ENCODE data around the gene LTF.
"Not testable (repeated sequence)": the region's sequence is repeated elsewhere in the genome, so short reads cannot be mapped to it uniquely, and the experiment has no call there.

Gene LTF

GRCh38 chr3:46440531-46441294 is 24.0 kb downstream of the LTF start:
- no peak for DNase-seq (ENCODE audit: low read depth)

DNA sequence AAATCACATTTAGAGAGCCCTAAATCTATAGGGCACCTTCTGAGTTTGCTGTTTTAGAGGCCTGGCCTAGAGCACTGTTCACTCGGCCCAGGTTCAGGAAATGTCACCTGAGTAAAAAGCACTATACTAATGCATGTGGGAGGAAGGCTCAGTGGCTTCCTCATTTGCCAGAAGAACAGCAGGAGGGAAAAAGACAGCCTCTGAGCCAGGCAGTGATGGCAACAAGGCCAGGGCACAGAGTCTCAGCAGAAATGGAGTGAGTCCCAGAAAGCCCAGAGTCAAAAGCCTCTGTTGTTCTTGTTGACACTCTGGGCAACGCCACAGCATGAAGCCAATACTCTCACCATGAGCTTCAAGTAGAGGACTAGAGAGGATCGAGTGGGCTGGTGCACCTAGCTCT is 25.9 kb downstream of the LTF start:
- no peak for DNase-seq (ENCODE audit: low read depth)

DNA sequence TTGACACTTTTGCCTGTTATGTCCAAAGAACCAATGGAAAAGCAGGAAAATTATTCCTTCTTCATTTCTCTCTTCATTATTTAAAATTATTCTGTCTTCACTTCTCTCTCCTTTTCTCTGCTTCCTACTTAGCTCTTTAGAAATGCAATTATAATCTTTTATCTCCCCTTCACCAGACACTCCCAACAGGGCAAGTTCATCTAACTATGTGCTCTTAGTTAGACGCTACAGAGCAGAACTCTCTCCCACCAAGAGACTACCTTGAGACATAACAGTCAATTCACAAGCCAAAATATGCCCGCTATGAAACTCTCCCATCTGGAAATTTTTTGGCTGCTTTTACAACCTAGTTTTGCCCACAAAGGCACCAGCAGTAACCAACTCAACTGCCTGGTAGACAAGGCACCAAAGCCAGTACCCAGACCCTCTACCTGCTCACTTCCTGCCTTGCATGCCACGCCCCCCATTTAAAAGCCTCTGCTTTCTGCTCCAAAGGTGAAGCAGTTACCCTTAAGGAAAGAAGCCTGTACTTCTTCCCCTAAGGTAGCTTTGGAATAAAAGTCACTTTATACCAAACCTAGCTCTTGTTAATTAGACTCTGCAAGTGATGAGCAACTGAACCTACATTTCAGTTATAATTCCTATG is 29.5 kb downstream of the LTF start:
- no peak for DNase-seq (ENCODE audit: low read depth)

DNA sequence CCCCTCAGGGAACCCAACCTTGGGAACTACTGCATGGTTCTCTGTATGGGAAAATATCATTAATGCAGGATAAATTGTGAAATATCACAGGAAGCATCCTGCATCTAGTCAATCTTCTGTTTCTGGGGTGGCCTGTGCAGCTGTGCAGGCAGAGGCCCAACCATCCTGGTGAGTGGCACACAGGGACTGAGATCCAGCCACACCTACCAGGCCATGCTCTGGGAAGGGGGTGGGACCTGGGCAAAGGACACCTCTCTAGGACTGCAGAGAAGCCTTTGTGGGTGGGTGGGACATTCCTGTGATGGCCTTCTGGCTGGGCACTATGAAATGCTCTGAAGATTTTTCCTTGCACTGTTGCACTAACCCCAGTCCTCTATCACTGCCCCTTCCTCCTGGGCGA is 30.9 kb downstream of the LTF start:
- no peak for DNase-seq (ENCODE audit: low read depth)

GRCh38 chr3:46433118-46433517 is 31.6 kb downstream of the LTF start:
- DNase-seq (ENCODE audit: low read depth): not testable (repeated sequence)

- not testable (repeated sequence) for DNase-seq (ENCODE audit: low read depth)
Measured at GRCh38 chr3:46431905-46432304, 32.8 kb downstream of the LTF start.

DNA sequence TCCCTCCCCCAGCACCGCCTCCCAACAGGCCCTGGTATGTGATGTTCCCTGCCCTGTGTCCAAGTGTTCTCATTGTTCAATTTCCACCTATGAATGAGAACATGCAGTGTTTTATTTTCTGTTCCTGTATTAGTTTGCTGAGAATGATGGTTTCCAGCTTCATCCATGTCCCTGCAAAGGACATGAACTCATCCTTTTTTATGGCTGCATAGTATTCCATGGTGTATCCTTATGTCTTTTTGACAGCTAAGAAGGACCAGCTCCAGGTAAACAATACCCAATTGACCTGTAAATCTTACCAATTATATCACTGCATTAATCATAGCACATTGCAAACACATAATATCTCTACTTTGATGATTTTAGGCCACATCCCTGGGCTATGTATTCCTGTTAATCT is 33.8 kb downstream of the LTF start:
- DNase-seq (ENCODE audit: low read depth): not testable (repeated sequence)

DNA sequence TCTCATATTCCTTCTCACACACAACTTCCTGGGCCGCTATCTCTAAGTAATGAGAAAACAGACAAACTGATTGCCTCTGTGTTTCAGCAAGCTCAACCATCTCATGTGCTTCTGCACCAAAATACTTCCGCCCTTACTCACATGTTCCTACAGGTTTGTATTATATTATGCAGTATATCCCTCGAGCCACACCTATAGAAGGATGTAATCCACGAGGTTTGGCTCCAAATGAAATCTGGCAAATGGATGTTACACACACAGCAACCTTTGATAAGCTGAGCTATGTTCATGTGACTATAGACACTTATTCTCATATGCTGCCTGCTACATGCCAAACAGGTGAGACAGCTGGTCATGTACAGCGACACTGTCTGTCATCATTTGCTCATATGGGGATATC is 35.0 kb downstream of the LTF start:
- DNase-seq (ENCODE audit: low read depth): no peak

DNA sequence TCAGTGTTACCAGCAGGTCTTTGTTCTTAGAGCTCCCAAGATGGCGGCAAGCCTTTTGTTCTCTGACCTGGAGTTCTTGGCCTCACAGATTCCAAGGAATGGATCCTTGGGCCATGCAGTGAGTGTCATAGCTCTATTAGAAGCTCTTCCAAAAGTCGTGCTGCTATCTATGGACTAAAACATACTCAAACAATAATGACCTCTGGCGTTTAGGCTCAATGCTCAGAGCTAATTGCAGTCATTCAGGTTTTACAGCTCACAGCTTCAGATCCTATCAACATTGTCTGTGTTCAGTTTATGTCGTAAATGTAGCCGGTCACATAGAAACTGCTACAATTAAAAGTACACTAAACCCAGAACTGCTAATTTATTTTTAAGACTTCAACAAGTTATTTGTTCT is 35.5 kb downstream of the LTF start:
- DNase-seq (ENCODE audit: low read depth): no peak

- DNase-seq (ENCODE audit: low read depth): no peak
Measured at GRCh38 chr3:46427916-46428833, 36.5 kb downstream of the LTF start.

DNA sequence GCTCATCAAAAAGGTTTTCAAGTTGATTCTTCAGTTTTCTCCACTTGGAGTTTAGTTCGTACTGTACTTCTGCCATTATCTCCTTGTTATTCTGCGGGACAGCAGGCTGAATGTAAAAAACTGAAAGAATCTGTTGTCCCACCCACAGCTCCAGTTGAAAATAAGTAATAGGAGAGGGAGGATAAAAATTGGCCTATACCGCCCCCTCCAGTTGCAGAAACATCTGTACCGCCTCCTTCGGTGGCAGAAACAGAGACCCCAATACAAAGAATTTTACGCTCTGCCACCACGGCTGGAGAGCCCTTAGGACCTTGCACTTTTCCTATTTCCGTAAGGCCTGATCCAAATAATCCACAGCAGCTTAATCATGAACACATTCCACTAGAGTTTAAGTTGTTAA is 37.3 kb downstream of the LTF start:
- DNase-seq (ENCODE audit: low read depth): not testable (repeated sequence)

- not testable (repeated sequence) for DNase-seq (ENCODE audit: low read depth)
Measured at GRCh38 chr3:46426476-46426875, 38.2 kb downstream of the LTF start.

DNA sequence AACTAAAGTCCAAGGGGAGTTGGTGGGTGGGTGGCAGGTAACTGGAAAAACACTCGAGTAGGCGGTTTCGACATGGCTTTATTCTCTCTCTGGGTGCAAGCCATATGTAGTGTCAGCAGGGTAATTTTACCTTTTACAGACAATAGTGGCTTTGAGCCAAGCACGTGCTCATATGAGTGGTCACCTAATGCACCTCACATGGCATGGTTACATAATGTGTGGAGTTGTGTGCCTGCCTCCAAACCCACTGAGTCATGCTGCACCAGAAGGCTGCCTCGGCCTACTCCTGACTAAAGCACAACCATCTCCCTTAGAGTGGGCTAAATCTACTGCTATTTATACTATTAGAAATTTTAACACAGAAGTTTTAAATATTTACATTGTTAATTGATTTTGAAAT is 41.1 kb downstream of the LTF start:
- no peak for DNase-seq (ENCODE audit: low read depth)

GRCh38 chr3:46422617-46423016 is 42.1 kb downstream of the LTF start:
- no peak for DNase-seq (ENCODE audit: low read depth)

- DNase-seq (ENCODE audit: low read depth): no peak
Measured at GRCh38 chr3:46420931-46421330, 43.8 kb downstream of the LTF start.

- no peak for DNase-seq (ENCODE audit: low read depth)
Measured at GRCh38 chr3:46419816-46420215, 44.9 kb downstream of the LTF start.

DNA sequence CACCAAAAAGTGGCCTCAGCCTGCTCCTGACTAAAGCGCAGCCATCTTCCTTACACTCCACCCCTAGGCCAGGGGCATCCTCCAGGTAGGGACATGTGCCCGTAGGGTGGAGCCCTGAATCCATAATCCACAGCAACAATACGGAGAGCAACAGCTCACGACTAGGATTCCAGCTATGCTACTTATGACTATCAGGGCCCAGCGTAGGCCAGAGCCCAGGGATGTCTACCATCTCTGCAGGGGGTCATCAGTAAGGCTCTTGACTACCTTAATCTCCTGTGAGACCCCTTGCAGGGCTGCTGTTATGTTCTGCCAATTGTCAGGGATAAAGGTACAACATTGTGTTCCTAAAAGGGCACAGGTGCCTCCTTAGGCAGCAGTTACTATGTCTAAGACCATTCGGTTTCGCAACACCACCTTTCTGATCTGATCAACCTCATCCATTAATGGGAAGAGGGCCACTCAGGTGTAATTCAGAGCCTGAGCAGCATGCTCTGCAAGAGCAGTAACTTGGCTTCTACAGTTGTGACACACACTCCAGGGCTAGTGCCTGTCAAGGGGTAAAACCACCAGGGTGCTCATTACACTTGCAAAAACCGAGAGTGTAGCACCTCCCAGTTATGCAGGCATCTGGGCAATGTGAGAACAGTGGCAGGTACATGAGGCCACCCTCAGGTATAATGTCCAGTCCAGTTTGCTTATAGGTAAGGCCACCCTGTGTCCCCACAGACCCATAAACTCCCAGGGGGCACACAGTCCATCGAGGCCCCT is 46.7 kb downstream of the LTF start:
- DNase-seq (ENCODE audit: low read depth): no peak

GRCh38 chr3:46416811-46417510 is 47.7 kb downstream of the LTF start:
- DNase-seq (ENCODE audit: low read depth): no peak

DNA sequence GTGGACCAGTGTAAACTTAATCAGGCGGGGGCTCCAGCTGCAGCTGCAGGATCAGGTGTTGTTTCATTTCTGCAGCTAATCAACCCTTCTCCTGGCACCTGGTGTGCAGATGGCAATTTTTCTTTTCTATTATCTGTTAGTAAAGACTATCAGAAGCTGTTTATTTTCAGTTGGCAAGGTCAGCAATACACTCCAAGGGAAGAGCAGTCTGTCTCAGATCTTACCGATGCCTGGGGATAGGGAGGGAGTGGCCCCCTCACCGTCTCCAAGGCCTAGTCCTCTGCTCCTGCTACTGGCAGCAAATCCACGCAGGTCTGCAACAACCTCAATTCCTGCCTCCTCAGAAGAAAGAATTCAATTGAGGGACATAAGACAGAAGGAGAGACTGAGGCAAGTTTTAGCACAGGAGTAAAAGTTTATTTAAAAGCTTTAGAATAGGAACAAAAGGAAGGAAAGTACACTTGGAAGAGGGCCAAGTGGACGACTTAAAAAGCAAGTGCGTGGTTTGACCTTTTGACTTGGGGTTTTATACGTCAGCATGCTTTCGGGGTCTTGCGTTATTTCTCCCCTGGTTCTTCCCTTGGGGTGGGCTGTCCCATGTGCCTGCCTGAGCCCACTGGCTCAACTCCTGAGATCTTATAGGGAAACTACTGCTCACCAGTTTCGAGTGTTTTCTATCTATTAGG is 48.4 kb downstream of the LTF start:
- no peak for DNase-seq (ENCODE audit: low read depth)

GRCh38 chr3:46414739-46415138 is 50.0 kb downstream of the LTF start:
- no peak for DNase-seq (ENCODE audit: low read depth)

DNA sequence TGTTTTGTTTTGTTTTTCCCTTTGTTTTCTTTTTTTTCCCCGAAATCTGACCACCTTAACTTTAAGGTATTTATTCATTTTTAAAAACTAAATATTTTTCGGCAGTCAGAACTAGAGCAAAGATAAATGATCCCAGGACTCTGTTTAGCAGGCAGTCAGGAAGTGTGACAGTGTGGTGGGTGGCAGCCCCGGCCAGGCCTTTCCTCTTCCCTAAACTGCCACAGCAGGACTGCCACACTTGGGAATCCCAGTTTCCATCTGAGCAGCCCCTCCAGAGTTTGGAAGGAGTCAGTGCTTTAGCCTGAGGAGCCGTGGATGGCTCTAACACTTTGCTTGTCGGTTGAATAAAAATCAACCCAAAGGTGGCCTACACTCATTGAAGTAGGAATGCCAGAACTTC is 50.8 kb downstream of the LTF start:
- no peak for DNase-seq (ENCODE audit: low read depth)
